Renal pelvis (tissue), 12 donors: ENCODE measurements around the gene TMCO5A. TPM values are rescaled to one million over a fixed set of nuclear protein-coding genes. Genes with fewer than 3 reads are reported as not detected.
A peak's percentile ranks its signal among the peaks of the same experiment; 100 is the strongest.
"Not testable (repeated sequence)": the region's sequence is repeated elsewhere in the genome, so short reads cannot be mapped to it uniquely, and the experiment has no call there.

ENCODE experiments used
- DNase-seq: peaks from one replicate; pipeline ENCODE4 v3.0.0-alpha.2; 2013
- long read RNA-seq, 16 experiments: transcript quantifications; one replicate each; lab custom pipeline, GENCODE V29; 2026
- polyA plus RNA-seq, 3 donors: library from polyadenylated mRNA; unstranded; fragments of 120-200 nt; gene quantifications; one replicate each; pipeline ENCODE4 v1.2.1, GENCODE V29; 2013; ENCODE audit not compliant: insufficient read length in 3 of 3

Gene TMCO5A
- polyA plus RNA-seq, result not detected
- long read RNA-seq, donor 1, result 0 reads
- long read RNA-seq, donor 2, result 0 reads
- long read RNA-seq, donor 3, result 0 reads
- long read RNA-seq, donor 4, result 0 reads
- long read RNA-seq, donor 5, result 0 reads
- long read RNA-seq, donor 6, result 0 reads
- long read RNA-seq, donor 7, result 0 reads
- long read RNA-seq, donor 8, result 0 reads
- long read RNA-seq, donor 9, result 0 reads
- long read RNA-seq, donor 10, result 0 reads
- long read RNA-seq, donor 11, result 0 reads
- long read RNA-seq, donor 12, result 0 reads
- long read RNA-seq, donor 13, result 0 reads
- long read RNA-seq, donor 14, result 0 reads
- long read RNA-seq, donor 15, result 0 reads
- long read RNA-seq, donor 16, result 0 reads

DNA sequence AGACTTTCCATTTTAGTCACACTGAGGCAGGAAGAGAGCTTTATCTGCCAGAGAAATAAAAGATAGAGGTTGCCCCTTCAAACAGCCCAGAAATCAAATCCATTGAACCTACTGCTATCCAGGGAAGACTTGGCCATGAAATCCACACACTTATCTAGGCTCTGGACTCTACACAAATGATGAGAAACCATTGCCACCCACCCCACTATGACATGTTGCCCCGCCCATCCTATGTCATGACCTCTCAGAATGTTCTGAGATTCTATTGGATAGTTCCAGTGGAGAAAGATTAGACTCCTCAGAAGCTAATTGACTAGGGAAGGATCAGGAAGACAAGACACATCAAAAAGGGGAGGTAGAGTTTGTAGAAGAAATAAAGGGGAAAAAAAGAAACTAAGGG is at the start of gene TMCO5A:
TMCO5A (plus strand) TSS at position 301 of the 400 bp plus-strand sequence. CDS start 1,684 bp downstream, outside the sequence.
- DNase-seq, result no peak

DNA sequence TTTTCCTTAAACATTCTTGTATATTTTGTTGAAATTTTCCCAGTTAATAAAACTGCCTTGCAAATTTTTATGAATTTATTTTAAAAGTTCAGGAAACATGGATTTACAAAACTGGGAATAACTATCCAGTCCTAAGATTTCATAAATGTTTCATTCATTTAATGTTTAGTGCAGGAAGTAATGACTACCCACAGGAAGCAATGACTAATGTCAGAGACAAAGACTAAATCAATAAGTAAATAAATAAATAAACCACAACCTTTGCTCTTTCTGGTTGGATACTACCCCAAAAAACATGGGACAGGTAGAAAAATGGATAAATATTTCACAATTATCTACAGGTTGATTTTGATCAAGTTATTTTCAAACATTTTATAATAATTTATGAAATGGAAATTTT is 48.8 kb upstream of the TMCO5A start:
- no peak for DNase-seq

GRCh38 chr15:37888356-37888755 is 46.1 kb upstream of the TMCO5A start:
- DNase-seq, result no peak

DNA sequence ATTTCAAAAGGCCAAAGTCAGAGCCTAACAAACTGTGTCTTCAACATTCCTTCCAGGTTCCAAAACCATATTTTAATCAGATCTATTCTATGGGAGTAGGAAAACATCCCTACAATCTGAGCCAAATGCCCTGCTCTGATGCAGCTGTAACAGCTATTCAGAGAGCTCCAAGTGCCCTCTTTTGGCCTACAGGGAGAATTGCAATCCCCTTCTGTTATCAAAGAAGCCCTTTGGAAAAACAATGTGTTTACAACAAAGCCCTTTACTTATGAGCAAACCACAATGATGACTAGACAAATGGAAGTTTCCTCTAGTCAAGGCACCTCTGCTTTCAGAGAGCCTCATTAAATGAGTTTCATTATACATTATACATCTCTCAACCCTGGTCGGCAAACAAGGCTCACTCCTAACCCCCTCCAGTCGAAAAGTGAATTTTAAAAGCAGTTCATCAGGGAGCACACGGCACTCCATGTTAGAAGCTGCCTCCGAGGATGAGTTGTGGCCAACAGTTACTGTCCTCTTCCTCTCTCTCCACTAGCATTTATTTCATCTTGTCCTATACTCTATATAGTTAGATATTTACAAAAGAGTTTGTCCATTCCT is 42.6 kb upstream of the TMCO5A start:
- DNase-seq, result no peak

GRCh38 chr15:37893309-37893708 is 41.1 kb upstream of the TMCO5A start:
- no peak for DNase-seq

DNA sequence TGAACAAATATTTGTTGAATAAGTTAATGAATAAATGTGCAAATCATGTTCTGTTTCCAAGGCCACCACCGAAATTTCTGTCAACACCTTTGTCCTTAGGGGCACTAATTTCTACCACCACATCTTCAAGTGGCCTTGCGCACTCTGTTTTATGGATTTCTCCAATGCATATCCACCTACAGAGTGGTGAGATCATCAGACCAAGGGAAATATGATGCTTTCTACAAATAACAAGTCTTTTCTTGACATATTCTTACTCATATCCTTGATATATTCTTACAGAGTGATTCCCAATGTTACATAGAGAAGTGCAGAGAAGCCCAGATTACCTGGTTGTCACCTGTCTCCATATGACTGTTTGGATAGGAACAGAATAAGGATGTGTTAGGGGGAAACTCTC is 36.1 kb upstream of the TMCO5A start:
- no peak for DNase-seq

GRCh38 chr15:37900326-37901221 is 33.9 kb upstream of the TMCO5A start:
- DNase-seq, result no peak

DNA sequence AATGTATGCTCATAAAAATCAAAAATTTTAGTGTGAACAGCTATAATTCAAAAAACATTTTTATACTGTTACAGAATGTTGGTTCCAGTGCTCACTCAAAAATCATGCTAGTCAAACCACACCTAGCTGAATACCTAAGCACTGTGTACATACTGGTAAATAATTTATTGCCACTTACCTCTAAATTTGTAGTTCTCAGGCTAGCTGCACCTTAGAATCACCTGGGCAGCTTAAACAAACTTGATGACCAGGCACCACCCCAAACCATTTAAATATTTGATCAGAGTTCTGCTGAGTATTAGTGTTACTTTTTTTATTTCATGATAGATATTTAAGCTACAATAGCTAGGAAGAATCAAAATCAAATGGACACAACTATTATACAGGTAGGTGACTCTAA is 32.3 kb upstream of the TMCO5A start:
- DNase-seq, result no peak

DNA sequence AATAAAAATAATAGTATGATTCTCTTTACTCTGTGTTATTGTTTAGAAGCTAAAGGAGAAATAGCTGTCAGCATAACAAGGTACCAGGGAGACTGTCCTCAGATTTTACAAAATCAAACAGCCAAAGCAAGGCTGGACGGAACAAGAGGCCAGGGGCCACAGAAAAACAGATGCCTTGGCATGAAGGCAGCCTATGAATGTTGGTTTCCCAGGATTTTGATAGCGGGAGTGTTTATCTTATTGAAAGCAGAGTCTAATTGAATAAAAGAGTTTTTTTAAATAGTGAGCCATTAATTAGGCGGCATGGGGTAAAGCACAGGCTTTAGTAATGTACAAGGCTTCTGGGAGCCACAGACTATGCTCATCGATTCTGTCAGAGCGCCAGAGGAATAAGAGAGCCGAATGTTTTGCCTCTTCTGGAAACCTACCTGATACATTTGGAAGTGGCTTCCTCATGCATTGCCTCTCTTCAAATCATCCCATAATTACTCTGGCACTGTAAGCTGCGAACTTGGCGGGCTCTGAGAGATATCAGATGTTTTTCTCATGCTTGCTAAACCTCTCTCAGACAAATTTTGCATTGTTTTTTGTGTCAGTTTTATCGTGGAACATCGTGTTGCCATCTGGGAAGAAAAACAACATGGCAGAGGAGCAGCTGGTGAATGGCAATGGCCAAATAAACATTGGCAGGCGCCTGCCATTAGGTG is 30.4 kb upstream of the TMCO5A start:
- DNase-seq, result no peak

DNA sequence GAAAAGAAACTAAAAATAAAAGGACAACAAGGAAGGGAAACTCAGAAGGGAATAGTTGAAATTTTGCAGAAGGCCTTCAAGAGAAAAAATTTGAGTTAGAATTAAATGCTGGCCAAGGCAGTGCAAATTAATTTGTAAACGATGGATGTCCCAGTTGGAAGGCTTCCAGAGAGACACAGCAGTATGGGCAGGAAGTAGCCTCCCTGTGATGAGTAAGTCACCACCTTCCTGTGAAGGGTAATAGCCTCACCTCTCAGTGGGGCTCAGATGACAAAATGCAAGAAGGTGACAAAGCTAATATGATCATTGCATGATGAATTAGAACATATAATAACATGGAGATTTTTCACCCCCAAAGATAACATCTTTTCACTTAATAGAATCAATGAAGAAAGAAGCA is 27.3 kb upstream of the TMCO5A start:
- no peak for DNase-seq

- DNase-seq, result no peak
Measured at GRCh38 chr15:37921527-37922385, 12.7 kb upstream of the TMCO5A start.

DNA sequence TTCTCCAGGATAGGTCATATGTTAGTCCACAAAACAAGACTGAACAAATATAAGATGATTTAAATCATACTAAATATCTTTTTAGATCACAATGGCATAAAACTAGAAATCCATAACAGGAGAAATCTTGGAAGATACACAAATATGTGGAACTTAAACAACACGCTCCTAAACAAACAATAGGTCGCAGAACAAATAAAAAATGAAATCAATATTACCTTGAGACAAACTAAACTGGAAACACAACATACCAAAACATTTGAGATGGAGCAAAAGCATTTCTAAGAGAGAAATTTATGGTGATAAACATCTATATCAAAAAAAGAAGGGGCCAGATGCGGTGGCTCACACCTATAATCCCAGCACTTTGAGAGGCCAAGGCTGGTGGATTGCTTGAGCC is 8.3 kb upstream of the TMCO5A start:
- no peak for DNase-seq

DNA sequence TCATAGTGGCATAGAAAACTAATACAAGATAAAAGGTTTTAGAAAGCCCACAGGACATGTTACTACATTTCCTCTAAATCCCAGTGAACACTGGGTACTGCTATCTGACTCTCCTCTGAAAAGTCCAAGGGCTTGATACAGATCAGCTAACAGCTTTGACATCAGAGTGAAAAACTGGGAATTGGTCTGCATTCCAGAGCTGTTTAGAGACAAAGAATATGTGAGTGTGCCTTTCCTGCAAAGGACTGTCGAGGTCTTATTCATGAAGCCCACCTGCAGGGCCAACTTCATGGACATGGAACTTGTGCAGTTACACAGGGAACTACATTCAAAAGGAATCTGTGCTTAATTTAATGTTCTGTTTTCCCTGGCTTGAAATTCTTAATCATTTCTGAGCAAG is 5.2 kb upstream of the TMCO5A start:
- DNase-seq, result no peak

- no peak for DNase-seq
Measured at GRCh38 chr15:37931321-37931720, 3.1 kb upstream of the TMCO5A start.

- no peak for DNase-seq
Measured at GRCh38 chr15:37931868-37932267, 2.6 kb upstream of the TMCO5A start.

GRCh38 chr15:37932549-37932948 is 1.9 kb upstream of the TMCO5A start:
- DNase-seq, result no peak

- no peak for DNase-seq
Measured at GRCh38 chr15:37933666-37934065, 774 bp upstream of the TMCO5A start.

- peak; percentile 8 for DNase-seq
Measured at GRCh38 chr15:37940876-37941275, 6.4 kb downstream of the TMCO5A start.

DNA sequence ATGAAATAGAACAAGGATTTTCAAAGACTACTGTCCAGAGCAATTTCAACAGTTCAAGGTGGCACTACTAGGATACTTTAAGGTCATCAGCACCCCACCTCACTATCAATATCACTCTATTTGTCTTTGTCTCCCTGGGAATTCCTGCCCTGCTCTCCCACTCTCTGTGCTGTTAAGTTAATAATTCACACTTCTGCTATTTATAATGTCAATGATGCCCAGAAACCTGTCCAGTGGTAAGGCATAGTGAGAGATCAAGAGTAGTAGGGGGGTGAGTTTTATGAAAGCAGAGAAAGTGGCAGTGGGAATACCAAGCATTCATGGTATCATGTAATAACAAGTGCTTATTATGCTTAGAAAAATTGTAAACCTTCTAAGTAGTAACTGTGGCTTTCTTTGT is 7.3 kb downstream of the TMCO5A start:
- no peak for DNase-seq

GRCh38 chr15:37951999-37952398 is 17.6 kb downstream of the TMCO5A start:
- DNase-seq, result no peak

- DNase-seq, result not testable (repeated sequence)
Measured at GRCh38 chr15:37960742-37961141, 26.3 kb downstream of the TMCO5A start.
